K562 treated with DMSO at 1 percent for 12 hours (cell line): ENCODE measurements around the gene SLC8A2. TPM values are rescaled to one million over a fixed set of nuclear protein-coding genes. Genes with fewer than 3 reads are reported as not detected.

Experiments
- total RNA-seq: library from RNA; unstranded; fragments of 300-600 nt; gene quantifications from 2 replicates; pipeline ENCODE4 v1.2.3, GENCODE V29; 2022; ENCODE audit not compliant: insufficient read depth

Gene SLC8A2, protein sequence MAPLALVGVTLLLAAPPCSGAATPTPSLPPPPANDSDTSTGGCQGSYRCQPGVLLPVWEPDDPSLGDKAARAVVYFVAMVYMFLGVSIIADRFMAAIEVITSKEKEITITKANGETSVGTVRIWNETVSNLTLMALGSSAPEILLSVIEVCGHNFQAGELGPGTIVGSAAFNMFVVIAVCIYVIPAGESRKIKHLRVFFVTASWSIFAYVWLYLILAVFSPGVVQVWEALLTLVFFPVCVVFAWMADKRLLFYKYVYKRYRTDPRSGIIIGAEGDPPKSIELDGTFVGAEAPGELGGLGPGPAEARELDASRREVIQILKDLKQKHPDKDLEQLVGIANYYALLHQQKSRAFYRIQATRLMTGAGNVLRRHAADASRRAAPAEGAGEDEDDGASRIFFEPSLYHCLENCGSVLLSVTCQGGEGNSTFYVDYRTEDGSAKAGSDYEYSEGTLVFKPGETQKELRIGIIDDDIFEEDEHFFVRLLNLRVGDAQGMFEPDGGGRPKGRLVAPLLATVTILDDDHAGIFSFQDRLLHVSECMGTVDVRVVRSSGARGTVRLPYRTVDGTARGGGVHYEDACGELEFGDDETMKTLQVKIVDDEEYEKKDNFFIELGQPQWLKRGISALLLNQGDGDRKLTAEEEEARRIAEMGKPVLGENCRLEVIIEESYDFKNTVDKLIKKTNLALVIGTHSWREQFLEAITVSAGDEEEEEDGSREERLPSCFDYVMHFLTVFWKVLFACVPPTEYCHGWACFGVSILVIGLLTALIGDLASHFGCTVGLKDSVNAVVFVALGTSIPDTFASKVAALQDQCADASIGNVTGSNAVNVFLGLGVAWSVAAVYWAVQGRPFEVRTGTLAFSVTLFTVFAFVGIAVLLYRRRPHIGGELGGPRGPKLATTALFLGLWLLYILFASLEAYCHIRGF
- 0.42 and 0.56 TPM in 2 replicates for total RNA-seq

DNA sequence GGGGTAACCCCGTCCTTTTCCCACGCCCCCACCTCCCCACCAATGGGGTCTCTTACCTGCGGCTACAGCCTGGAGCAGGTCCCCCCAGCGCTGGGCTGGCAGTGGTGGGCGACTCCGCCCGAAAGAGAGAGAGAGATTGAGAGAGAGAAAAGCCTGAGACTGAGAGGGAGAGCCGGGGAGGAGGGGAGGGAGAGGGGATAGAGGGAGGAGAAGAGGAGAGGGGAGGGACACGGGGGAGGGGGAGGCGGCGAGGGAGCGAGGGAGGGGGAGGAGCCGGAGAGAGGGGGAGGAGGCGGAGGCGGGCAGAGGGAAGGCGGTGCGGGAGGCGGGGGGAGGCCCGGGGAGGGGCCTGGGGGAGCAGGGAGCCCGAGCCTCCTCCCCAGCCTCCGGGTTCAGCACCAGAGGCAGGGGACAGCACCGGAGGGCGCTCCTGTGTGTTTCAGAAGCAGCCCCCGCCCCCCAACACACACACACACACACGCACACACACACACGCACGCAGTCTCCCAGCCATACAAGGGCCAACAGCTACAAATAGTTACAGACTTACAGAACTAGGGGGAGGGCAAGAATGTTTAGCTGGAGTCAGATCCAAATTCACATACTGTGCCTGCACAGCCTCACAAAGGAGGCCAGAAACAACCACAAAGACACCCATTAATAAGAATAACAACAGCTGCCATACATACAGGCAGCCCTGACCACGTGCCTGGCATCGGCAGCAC, at the start of gene SLC8A2:
Gene SLC8A2 (minus strand): TSS at position 161 of the 725 bp plus-strand sequence. CDS start 5,490 bp downstream, outside the sequence.

DNA sequence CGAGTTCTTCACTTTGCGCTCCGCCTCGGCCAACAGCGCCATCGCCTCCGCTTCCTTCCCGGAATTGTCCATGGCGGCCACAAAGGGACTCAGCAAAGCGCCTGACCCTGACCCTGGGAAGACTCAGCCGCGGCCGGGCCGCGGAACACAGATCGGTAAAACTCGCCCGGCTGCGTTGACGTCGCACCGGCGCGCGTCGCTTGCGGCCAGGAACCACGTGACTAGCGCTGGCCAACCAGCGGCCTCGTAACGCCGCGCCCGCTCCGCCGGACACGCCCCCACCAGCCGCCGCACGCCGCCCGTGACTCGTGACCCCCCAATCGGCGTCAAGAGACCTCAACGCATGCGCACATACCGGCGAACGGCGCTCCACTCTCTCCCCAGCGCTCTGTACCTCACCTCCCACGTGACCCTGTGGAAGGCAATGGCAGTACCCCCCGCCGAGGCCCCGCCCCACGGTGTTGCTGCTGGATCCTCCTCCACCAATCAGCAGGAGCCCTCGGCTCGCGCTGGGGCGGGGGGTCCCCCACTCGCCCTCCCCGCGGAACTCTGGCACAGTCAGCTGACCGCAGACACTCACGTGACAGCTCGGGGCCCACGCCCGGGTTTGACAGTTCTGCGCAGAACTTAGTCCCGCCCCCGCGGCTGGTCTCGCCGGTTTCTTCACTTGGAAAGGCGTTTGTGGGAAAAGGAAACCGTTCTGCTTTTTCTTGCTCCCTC, 43.3 kb upstream of the SLC8A2 start, which contains the start of gene NAPA:
Gene NAPA (minus strand): TSS at position 195 of the 720 bp plus-strand sequence. CDS start 123 bp downstream, at position 72.

DNA sequence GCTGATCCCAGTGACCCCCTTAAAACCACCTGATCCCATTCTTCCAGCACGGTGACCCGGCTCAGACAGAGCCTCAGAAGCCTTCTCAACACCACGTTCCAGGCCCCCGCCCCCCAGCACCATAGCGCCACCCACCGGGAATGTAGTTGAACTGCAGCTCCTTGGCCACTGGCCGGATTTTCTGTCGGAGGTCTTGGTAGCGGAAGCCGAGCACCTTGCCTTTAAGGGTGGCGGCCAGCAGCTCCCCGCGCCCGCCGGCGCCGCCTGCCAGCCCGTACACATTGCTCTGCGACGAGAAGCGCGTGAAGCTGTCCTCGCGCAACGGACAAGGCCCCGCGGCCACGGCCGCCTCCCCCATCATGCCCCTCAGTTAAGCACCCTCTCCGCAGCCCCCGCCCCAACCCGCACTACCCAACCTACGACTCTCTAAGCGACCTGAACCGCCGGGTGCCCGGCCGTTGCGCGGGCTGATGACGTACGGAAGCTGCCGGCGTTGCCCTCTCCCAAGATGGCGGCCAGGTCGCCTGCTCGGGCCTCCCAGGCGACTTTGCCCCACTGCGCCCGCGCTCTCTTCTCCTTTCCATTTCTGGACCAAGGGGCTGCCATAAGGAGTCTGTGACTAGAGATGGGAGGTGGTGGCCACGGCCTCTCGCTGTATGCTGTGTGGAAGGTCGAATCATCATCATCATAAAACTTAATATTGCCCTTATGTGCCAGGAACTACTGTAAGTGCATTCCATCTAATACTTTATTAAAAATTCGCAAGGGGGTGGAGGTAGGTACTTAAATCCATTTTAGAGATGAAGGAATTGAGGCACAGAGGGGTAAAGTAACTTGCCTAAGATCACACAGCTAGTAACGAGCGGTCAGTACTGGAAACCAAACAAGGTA, 12.4 kb upstream of the SLC8A2 start, which contains the start of gene KPTN:
Gene KPTN (minus strand): TSS at position 420 of the 891 bp plus-strand sequence. CDS start 59 bp downstream, at position 361.

DNA sequence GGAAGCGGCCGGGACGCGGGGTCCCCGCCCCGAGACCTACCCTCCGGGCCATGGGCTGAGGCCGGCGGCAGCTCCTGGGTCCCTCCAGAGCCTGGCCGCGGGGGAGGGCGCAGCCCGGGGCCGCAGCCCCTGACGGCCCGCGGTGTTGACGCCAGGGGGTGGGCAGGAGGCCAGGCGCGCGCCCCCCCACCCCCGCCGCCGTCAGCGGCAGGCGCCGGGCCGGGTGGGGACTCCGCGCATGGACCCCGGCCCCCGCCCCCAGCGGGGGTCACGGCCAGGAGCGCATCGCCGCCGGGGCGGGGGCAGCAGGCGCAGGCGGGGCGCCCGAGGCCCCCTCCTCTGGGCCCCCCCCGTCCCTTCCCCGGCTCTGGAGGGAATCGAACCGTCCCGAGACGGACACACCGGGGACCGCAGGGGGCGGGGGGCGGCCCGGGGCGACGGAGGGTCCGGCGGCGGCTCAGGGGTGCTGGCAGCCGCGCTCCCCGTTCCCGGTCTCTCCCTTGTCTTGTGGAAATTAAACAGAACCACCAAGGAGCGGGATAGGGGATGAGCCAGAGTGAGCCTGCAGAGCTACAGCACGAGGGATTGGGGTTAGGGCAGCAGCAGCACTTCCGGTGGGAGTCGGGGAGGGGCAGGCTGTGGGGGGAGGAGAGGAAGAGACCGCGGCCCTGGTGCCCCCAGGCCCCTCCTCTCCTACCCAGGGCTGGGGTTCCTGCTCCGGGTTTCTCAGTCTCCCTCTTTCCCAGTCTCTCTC, 52.5 kb downstream of the SLC8A2 start, which contains the start of gene MEIS3:
Gene MEIS3 (minus strand): TSS at position 498 of the 754 bp plus-strand sequence. CDS start 446 bp downstream, at position 52.

Other genes with a start within 250 kb of the SLC8A2 start
- 40.8 and 44.7 TPM in 2 replicates for gene BBC3, start 240.7 kb downstream of the SLC8A2 start, total RNA-seq
- 16.5 and 20.8 TPM in 2 replicates for gene CCDC9, start 215.4 kb downstream of the SLC8A2 start, total RNA-seq
- 24.7 and 36.8 TPM in 2 replicates for gene INAFM1, start 197.0 kb downstream of the SLC8A2 start, total RNA-seq
- gene C5AR1, start 162.0 kb downstream of the SLC8A2 start, total RNA-seq: 0.83 and 0.90 TPM in 2 replicates
- gene C5AR2, start 139.7 kb downstream of the SLC8A2 start, total RNA-seq: 0.17 TPM in 1 of 2 replicates, not detected in the other
- gene DHX34, start 122.6 kb downstream of the SLC8A2 start, total RNA-seq: 10.3 and 16.7 TPM in 2 replicates
- gene MEIS3, start 52.4 kb downstream of the SLC8A2 start, total RNA-seq: 4.2 and 5.2 TPM in 2 replicates
- 6.4 and 8.5 TPM in 2 replicates for gene KPTN, start 12.3 kb upstream of the SLC8A2 start, total RNA-seq
- 126 and 144 TPM in 2 replicates for gene NAPA, start 43.2 kb upstream of the SLC8A2 start, total RNA-seq
- gene ZNF541, start 101.3 kb upstream of the SLC8A2 start, total RNA-seq: 0.31 TPM in 1 of 2 replicates, not detected in the other
- 3.5 and 8.5 TPM in 2 replicates for gene BICRA, start 137.2 kb upstream of the SLC8A2 start, total RNA-seq
- 16.4 and 36.9 TPM in 2 replicates for gene EHD2, start 241.5 kb upstream of the SLC8A2 start, total RNA-seq